ENCODE measurements around the gene SERPINA9.
"Not testable (repeated sequence)": the region's sequence is repeated elsewhere in the genome, so short reads cannot be mapped to it uniquely, and the experiment has no call there.

Gene SERPINA9

DNA sequence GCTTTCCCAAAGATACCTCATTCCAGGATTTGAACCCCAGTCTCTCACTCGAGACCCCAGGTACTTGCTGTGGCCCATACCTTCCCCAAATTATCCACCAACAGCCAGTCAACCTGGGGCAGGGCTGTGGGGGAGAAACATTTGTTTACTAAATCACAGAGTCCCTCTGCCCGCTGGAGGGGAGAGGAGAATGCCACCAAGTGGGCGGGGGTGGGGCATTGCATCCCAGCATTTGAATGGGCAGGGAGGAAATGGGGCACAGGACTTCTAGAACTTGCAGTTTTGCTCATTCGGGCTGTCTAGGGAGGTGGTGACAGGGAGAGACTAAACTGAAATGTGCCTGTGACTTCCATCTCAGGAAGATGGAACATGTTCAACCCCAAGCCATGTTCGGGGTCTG is 10.9 kb upstream of the SERPINA9 start:
- DNase-seq (ENCODE audit: low spot score): no peak

DNA sequence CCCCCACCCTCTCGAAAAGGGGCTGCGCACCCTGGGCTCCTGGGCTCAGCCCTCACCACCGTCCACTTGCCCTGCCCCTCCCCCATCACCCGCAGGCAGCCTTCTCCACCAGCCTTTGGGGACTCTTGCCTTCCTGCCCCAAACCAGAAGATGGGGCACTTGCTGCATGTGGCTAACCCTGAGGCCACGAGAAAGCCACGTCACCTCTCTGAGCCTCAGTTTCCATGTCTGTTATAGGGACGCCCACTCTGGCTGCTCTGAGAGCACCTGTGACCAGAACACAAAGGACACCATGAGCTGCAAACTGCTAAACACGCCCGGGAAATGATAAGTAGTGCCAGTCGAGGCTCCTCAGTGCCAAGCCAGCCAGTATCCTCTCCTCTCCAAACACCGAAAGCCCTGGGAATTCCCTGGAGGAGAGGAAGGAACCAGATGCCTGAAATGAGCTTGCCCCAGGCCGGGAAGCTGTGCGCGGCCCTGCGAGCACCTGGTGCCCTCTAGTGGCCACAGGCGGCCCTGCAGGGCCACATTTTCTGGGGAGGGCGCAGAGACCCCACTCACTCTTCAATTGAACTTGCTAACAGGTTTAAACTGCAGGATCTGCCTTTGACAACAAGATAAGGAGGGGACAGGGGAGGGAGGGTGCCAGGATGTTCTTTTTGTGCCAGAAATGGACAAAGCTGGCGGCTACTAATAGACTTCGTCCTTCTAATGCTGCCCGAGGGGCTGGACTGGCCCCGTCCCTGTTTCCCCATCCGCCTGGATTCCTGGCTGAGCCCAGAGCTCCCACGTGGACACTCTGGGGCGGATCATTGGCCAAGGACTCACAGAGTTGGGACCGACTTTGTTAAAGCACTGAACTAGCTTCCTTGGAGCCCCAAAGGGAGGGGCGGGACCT is 10.2 kb upstream of the SERPINA9 start:
- peak; percentile 43 for DNase-seq (ENCODE audit: low spot score)

DNA sequence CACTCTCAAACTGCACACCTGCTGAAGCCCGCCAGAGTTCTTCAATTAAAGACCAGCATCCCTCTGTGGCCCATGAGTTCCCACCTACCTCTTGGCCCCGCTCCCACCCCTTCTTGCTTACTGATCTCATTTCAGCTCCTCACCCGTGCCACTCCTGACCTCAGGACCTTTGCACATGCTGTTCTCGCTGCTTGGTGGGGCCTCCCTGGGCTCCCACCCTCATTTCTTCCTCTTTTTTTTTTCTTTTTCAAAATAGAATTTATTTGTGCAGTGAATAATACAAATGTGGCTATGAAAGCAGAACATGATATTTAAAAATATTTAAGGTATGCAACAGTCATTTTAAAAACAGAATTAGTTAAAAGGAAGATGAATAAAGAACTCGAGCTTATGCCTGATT is 8.5 kb upstream of the SERPINA9 start:
- DNase-seq (ENCODE audit: low spot score): no peak

DNA sequence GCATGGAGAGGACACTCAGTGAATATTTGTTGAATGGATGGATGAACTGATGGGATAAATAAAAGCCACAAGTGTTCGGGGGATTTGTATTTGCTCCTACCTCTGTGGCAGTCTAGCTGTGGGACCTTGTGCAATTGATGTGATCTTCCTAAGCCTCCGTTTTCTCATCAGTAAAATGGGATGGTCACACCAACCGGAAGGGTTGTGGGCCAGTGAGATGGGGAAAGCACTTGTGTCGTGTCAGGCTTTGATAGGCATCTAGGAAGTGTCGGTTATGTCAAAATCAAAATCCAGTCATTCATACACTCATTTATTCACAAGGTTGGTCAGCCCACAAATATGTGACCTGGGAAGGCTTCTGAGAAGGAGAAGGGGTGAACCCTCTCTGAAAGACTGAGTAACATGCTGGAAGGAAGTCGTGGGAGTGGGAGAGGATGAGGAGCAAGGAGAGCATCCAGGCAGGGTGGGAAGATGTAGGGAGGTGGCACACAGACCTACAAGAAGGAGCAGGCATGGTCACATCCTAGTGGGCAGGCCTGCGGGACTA is 7.8 kb upstream of the SERPINA9 start:
- no peak for DNase-seq (ENCODE audit: low spot score)

DNA sequence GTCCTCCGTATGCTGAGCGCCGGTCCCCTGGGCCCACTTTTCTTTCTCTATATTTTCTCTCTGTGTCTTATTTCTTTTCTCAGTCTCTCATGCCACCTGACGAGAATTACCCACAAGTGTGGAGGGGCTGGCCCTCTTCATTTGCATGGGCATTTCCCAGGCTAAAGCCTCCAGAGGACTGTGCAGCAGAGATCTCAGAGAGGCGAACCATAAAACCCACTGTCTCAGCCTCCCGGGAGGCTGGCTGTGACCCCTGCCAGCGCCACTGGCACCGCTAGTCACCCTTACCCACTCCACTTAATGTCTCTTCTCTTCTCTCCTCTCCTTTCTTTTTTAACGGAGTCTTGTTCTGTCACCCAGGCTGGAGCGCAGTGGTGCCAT is 7.1 kb upstream of the SERPINA9 start:
- no peak for DNase-seq (ENCODE audit: low spot score)

DNA sequence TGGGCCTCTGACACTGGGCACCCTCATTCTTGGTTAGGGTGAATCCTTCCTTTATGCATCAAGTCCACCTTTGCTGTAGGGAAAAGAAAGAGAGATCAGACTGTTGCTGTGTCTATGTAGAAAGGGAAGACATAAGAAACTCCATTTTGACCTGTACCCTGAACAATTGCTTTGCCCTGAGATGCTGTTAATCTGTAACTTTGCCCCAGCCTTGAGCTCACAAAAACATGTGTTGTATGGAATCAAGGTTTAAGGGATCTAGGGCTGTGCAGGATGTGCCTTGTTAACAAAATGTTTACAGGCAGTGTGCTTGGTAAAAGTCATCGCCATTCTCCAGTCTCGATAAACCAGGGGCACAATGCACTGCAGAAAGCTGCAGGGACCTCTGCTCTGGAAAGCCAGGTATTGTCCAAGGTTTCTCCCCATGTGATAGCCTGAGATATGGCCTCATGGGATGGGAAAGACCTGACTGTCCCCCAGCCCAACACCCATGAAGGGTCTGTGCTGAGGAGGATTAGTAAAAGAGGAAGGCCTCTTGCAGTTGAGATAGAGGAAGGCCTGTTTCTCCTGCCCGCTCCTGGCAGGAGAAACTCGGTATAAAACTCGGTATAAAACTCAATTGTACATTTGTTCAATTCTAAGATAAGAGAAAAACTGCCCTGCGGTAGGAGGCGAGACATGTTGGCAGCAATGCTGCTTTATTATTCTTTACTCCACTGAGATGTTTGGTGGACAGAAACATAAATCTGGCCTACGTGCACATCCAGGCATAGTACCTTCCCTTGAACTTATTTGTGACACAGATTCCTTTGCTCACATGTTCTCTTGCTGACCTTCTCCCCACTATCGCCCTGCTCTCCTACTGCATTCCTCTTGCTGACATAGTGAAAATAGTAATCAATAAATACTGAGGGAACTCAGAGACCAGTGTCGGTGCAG is 6.4 kb upstream of the SERPINA9 start:
- DNase-seq (ENCODE audit: low spot score): not testable (repeated sequence)

DNA sequence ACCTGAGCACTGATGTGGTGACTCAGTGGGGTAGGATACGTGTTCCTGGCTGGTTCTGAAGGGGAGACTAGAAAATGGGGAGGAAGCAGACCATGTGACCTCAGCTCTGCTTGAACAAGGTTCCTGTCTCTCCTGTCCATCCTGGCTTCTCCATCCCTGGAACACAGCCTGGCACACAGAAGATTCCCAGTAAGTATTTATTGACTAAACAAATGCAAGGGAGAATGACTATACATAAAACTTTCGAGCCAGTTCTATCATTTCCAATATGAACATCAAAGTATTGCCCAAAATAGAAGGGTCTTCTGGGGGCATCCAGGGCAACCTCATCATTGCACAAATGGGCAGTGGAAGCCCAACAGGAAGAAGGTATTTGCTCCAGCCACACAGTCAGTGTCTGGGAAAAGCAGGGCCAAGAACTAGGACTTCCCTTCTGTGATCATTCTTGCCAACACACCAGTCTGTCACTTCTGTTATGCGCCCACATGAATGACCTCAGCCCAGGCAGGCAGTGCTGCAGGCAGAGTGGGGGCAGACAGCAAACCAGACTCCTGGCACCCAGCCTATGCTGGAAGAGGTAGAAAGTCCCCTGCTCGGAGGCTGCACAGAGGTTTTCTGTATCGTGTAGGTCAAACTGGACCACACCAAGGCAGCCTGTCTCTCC is 5.6 kb upstream of the SERPINA9 start:
- no peak for DNase-seq (ENCODE audit: low spot score)

DNA sequence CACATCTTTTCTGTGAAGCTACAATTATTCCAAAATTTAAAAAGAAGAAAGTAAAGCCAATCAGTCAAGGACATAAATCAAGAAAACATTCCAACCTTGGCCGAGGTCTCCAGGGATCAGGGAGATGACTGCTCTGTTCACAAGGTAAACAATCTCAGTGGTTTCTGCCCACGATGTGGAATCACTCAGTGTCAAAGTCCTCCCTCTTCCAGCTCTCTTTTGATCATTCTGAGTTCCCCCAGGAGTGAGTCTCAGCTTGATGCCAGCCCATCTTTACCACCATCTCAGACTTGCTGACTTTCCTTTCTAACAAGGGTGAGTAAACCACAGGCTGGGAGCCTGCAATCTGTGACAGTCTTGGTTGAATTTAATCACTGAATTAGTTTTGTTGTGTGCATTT is 4.8 kb upstream of the SERPINA9 start:
- DNase-seq (ENCODE audit: low spot score): no peak

DNA sequence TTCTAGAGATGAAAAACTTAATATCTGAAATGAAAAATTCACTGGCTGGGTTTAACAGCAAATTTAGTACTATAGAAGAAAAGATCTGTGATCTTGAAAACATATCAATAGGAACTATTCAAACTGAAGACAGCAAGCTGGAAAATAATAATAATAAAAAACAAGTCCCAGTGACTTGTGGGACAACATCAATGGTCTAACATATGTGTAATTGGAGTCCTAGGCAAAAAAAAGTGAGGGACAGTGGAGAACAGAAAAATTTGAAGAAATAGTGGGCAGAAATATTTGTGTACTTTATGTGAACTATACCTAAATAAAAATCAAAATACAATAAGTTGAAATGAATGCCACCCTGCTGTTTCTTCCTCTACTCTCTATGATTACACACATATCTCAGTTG is 2.4 kb upstream of the SERPINA9 start:
- DNase-seq (ENCODE audit: low spot score): no peak

DNA sequence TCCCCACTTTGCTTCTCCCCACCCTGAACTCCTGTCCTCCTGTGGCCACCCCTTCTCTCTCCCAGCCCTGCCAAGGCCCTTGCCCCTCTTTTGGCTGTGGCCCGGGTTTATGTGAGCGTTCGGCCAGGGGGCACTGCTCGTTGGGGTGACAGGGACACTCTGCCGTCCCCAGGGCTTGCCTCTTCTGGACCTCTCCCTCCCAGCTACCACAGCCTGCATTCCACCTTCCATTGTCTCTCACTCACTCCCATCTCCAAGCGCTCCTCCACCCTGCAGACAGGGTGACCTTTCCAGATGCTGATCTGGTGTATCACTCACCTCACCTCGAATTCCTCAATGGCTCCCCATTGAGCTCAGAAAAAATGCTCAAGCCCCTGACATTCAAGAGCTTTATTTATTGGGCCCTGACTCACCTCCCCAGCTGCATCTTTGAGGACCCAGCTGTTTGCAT is 1.4 kb downstream of the SERPINA9 start:
- DNase-seq (ENCODE audit: low spot score): no peak

DNA sequence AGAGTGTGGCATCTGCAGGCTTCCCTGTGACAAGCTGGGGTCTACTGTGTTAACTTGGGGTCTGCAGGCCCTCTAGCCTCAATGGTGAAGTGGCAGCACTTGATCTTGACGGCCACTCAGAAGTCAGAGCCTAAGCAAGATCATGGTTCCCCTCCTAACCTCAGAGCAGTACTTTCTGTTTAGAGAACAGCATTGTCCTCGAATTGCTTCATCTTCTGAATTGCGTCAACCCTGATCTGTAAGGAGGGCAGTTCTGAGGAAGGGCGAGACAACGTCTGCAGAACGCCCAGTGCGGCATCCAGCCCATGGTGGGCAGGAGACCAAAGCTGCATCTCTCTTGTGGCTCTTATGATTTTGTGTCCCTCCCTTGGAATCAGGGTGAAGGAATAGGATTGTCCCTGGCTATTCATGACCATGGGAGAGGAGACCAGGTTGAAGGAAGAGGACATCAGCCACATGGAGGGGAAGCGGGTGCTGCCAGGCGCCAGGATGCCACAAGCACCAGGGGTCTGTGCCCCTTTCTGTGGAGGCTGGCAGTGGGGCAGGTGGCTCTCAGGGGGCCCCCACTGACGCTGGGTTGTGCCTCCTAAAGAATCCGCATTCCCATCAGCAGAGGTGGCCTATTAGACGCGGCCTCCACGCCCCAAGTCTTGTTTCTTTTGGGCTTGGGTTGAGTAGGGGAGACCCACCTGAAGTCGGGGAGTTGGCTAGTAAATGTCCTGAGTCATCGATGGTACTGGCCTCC is 2.2 kb downstream of the SERPINA9 start:
- no peak for DNase-seq (ENCODE audit: low spot score)

DNA sequence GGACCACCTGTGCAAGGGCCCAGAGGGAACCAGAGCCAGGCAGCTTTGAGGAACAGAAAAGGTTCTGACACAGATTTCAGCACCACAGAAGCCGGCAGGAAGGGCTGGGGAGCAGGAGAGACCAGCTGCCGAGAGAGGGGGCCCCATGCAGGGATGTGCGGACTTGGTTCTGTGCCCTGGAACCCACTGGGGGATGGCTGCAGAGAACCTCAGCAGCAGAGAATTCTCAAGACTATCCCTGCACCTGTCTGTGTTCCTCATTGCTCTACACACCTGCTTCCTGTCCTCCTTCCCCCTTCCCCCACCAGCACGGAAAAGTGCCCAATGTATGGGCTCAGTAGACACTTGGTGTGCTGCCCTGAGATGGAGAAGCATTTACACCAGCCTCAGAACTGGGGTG is 3.2 kb downstream of the SERPINA9 start:
- DNase-seq (ENCODE audit: low spot score): no peak

DNA sequence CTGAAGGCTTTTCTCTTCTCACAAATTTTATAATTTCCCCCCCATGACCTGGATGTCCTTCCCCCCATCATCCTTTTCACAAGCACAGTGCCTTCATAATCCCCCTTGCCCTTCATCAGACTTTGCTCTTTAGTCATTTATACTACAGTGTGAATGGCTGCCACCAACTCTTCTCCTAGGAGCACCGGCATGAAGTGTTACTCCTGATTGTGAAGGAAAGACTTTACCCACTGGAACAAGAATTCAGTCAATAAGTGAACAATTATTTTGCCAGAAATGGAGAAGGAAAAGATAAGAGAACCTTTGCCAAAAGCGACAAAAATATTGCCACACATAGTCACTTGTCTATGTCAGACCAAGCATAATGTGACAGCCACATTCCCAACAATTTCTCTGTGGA is 5.0 kb downstream of the SERPINA9 start:
- no peak for DNase-seq (ENCODE audit: low spot score)

DNA sequence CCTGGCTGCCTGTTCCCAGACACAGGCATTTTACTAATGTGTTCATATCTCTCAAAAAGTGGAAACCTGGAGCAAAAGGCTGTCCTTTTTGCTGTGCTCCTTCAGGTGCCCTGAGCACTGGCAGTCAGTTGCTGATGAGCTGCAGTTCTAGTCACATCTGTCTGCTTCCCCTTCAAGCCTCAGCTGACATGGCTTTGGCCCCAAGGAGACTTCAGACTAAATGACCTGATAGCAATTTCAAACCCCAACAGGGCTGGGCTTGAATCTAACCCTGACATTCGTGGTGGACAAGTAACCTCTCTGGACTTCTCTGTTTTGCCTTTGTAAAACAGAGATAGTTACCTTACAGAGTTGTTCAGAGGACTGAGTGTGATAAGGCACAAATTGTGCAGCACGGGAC is 5.7 kb downstream of the SERPINA9 start:
- DNase-seq (ENCODE audit: low spot score): no peak

DNA sequence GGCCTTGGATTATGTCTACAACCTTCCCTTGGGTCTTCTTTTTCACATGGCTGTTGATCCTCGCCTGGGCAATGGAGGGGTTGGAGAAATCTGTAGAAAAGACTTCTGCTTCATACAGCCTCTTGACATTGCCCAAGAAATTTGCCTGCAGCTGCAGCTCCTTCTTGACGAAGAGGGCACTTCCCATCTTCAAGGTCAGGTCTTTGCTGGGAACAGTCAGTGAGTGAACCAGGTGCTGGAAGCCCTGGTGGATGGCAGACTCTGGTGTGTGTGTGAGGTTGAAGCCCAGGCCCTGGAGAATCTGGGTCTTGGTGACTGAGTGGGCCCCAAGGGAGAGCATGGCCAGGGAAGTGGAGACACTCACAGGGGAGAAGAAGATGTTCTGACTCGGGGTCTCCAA is 6.7 kb downstream of the SERPINA9 start:
- DNase-seq (ENCODE audit: low spot score): no peak

DNA sequence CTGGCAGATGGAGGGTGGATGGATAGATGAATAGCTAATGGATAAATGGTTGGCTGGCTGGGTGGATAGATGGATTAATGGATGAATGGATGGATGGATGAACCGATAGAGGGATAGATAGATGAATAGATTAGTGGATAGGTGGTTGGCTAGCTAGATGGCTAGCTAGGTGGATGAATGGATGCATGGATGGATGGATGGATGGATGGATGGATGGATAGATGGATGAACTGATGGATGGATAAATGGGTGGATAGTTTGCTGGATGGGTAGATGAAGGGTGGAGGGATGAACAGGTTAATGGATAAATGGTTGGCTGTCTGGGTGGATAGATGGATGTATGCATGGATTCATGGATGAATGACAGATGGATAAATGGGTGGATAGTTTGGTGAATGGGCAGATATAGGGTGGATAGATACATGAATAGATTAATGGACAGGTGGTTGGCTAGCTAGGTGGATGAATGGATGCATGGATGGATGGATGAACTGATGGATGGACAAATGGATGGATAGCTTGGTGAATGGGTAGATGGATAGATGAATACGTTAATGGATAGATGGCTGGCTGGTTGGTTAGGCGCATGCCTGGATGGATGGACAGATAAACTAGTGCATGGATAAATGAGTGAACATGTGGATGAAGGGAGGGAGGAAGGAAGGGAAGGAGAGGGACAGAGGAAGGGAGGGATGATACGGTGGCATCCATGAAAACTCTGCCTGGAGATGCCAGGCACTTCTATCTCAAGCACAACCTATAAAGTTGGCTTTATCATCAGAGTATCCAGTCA is 8.1 kb downstream of the SERPINA9 start:
- DNase-seq (ENCODE audit: low spot score): no peak

DNA sequence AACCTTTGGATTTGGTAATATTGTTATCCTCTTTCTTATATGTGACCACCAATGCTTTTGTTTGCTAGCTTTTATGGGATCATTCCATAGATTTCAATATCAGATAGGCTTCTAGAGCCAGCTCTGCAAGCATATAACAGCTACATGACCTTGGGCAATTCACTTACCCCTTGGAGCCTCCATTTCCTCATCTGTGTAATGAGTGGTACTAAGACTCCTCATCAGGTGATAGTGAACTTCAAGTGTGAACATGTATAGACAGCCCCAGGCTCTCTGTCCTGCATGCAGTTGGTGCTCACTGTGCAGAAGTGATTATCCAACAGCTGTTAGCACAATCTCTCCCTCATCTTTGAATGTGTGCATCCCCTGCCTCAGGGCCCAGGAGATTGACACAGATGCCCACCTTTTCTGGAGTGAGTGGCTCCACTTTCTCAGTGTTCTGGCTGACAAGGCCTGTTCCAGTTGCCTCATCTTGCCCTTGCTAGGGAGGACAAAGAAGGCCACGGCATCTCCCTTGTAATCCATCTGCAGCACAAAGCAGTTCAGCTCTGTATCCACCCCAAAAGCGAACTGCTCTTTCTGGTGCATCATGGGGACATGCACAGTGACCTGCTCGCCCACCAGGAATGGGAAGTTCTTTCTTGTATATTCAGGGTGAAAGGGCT is 9.2 kb downstream of the SERPINA9 start:
- no peak for DNase-seq (ENCODE audit: low spot score)

DNA sequence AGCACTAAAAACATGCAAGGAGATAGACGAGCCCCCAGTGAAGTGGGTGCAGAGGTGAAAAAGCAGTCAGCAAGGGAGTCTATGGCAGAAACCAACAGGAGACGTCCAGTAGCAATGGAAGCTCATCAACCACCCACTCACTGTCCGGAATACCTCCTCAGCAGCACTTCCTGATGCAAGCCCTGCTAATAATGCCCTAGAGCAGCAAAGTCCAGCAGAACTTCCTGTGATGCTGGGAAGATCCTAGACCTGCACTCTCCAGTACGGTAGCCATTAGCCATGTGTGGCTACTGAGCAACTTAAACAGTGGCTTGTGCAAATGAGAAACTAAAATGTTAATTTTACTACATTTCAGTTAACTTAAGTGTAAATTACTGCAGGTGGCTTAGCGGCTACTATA is 11.0 kb downstream of the SERPINA9 start:
- no peak for DNase-seq (ENCODE audit: low spot score)

DNA sequence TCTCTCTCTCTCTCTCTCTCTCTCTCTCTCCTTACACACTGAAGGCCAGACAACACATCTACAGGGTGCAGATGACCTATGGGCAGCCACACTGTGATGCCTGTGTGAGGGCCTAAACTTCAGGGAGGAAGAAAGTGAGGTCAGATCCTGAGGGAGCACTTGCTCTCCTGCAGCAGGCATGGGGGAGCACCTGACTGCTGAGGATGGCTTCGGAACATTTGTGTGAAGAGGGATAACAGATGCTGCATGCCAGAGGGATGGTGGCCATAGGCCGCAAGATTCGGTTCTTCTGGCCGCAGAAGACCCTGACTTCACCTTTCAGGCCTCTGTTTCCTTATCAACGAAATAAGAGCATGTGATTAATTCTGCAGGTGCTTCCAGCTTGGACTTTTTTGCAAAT is 11.7 kb downstream of the SERPINA9 start:
- no peak for DNase-seq (ENCODE audit: low spot score)
